ENCODE measurements around the gene EDN1.

GRCh38 chr6:12266571-12266970 is 23.6 kb upstream of the EDN1 start:
- TF ChIP-seq, protein P1, sequence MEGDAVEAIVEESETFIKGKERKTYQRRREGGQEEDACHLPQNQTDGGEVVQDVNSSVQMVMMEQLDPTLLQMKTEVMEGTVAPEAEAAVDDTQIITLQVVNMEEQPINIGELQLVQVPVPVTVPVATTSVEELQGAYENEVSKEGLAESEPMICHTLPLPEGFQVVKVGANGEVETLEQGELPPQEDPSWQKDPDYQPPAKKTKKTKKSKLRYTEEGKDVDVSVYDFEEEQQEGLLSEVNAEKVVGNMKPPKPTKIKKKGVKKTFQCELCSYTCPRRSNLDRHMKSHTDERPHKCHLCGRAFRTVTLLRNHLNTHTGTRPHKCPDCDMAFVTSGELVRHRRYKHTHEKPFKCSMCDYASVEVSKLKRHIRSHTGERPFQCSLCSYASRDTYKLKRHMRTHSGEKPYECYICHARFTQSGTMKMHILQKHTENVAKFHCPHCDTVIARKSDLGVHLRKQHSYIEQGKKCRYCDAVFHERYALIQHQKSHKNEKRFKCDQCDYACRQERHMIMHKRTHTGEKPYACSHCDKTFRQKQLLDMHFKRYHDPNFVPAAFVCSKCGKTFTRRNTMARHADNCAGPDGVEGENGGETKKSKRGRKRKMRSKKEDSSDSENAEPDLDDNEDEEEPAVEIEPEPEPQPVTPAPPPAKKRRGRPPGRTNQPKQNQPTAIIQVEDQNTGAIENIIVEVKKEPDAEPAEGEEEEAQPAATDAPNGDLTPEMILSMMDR (IDR thresholded peaks at IDR 0.05) = no peak
- no peak for TF ChIP-seq POLR2AphosphoS5 (IDR thresholded peaks at IDR 0.05)

Measured in breast epithelium (tissue), 3 donors.